IPS-NIHi11 (cell line): ENCODE measurements around the gene AK1.
"Not testable (repeated sequence)": the region's sequence is repeated elsewhere in the genome, so short reads cannot be mapped to it uniquely, and the experiment has no call there.

Experiments
- DNase-seq: peaks from one replicate; pipeline ENCODE4 v3.0.0; 2012; ENCODE audit warnings: mixed read lengths, low spot score

The AK1 gene

GRCh38 chr9:127847833-127848755 is 29.4 kb downstream of the AK1 start:
- DNase-seq: no peak

GRCh38 chr9:127847178-127847510 is 30.3 kb downstream of the AK1 start:
- no peak for DNase-seq

GRCh38 chr9:127846443-127847177 is 30.9 kb downstream of the AK1 start:
- no peak for DNase-seq

- not testable (repeated sequence) for DNase-seq
Measured at GRCh38 chr9:127845619-127846018, 31.9 kb downstream of the AK1 start.

GRCh38 chr9:127844821-127845359 is 32.6 kb downstream of the AK1 start:
- peak; percentile 60 for DNase-seq

- DNase-seq: no peak
Measured at GRCh38 chr9:127841087-127841835, 36.2 kb downstream of the AK1 start.

- no peak for DNase-seq
Measured at GRCh38 chr9:127838375-127839078, 38.9 kb downstream of the AK1 start.

- no peak for DNase-seq
Measured at GRCh38 chr9:127837346-127837745, 40.1 kb downstream of the AK1 start.

- DNase-seq: not testable (repeated sequence)
Measured at GRCh38 chr9:127836561-127836960, 40.9 kb downstream of the AK1 start.

- no peak for DNase-seq
Measured at GRCh38 chr9:127835991-127836516, 41.4 kb downstream of the AK1 start.

- DNase-seq: no peak
Measured at GRCh38 chr9:127833555-127833954, 43.9 kb downstream of the AK1 start.

- no peak for DNase-seq
Measured at GRCh38 chr9:127832248-127832647, 45.2 kb downstream of the AK1 start.

GRCh38 chr9:127829205-127829906 is 48.1 kb downstream of the AK1 start:
- DNase-seq: no peak

- DNase-seq: peak; percentile 98
Measured at GRCh38 chr9:127828262-127829031, 49.0 kb downstream of the AK1 start.

- DNase-seq: no peak
Measured at GRCh38 chr9:127826253-127826913, 51.1 kb downstream of the AK1 start.

- DNase-seq: peak; percentile 89
Measured at GRCh38 chr9:127825319-127826051, 52.0 kb downstream of the AK1 start.

- DNase-seq: no peak
Measured at GRCh38 chr9:127822108-127822507, 55.4 kb downstream of the AK1 start.

GRCh38 chr9:127818574-127818973 is 58.9 kb downstream of the AK1 start:
- no peak for DNase-seq
